GM12875 (cell line): ENCODE measurements around the gene AK8.

Experiments
- H3K4me3 ChIP-seq: one replicate; pipeline ENCODE4 v1.5.1; 2011; ENCODE audit warnings: low read depth, low read length, control low read depth
- TF ChIP-seq, protein P1 (sequence below): IDR thresholded peaks from 2 replicates; pipeline ENCODE4 v1.5.1; 2011; ENCODE audit warnings: low read depth, mild to moderate bottlenecking, control low read depth, inconsistent platforms, low read length, moderate library complexity, borderline replicate concordance; ENCODE audit not compliant: insufficient read depth

The AK8 gene

DNA sequence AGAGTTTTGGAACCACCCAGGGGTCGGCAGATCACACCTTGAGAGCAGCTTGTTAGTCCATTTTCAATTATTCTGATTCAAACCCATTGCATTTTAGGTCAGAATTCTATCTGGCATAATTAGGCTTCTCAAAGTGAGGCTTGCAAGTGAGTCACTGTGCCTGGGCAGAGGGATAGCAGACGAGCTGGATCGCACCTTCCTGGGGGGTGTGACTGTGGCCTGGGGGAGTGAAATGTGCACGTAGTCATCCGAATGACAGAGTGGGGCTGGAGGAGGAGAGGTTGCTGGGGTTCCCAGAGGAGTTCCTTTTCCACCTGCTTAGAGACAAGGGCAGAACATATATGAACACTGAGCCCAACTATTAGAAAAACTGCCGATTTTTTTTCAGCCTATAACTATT lies 32.3 kb upstream of the AK8 start:
- TF ChIP-seq, protein P1, sequence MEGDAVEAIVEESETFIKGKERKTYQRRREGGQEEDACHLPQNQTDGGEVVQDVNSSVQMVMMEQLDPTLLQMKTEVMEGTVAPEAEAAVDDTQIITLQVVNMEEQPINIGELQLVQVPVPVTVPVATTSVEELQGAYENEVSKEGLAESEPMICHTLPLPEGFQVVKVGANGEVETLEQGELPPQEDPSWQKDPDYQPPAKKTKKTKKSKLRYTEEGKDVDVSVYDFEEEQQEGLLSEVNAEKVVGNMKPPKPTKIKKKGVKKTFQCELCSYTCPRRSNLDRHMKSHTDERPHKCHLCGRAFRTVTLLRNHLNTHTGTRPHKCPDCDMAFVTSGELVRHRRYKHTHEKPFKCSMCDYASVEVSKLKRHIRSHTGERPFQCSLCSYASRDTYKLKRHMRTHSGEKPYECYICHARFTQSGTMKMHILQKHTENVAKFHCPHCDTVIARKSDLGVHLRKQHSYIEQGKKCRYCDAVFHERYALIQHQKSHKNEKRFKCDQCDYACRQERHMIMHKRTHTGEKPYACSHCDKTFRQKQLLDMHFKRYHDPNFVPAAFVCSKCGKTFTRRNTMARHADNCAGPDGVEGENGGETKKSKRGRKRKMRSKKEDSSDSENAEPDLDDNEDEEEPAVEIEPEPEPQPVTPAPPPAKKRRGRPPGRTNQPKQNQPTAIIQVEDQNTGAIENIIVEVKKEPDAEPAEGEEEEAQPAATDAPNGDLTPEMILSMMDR = no peak

DNA sequence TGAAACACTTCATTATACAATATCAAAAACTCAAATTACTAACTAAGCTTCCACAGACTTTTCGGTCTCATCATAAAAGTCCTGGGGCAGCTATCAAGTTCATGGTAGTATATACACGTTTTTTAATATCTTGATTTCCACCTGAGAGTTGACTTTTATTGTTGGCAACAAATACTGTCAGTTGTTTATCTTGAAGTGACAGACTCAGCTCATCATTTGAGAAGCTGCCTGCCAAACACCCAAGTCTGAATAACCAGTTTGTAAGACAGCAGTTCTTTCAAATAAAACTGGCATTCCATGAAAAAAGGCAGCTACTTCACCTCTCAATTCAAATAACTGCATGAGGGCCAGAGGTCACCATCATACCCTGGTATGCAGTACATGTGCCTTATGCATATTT lies 31.2 kb upstream of the AK8 start:
- TF ChIP-seq, protein P1 = no peak

More for the DNA sequence above, 32.3 kb upstream of the AK8 start:
- no peak overlapping the region for H3K4me3 ChIP-seq

DNA sequence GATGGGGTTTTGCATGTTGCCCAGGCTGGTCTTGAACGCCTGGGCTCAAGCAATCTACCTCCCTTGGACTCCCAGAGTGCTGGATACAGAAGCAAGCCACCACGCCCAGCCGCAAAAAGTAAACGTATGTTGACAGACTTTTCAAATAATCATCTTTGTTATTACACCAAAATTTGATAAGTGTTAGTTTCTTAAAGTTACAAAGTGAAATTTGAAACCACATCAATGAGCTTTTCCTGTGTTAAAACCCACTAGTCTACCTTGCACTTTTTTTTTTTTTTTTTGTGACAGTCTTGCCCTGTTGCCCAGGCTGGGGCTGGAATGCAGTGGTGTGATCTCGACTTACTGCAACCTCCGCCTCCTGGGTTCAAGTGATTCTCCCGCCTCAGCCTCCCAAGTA lies 30.6 kb upstream of the AK8 start:
- TF ChIP-seq, protein P1 = no peak
- no peak overlapping the region for H3K4me3 ChIP-seq

More for the DNA sequence above, 31.2 kb upstream of the AK8 start:
- H3K4me3 ChIP-seq = no peak overlapping the region

DNA sequence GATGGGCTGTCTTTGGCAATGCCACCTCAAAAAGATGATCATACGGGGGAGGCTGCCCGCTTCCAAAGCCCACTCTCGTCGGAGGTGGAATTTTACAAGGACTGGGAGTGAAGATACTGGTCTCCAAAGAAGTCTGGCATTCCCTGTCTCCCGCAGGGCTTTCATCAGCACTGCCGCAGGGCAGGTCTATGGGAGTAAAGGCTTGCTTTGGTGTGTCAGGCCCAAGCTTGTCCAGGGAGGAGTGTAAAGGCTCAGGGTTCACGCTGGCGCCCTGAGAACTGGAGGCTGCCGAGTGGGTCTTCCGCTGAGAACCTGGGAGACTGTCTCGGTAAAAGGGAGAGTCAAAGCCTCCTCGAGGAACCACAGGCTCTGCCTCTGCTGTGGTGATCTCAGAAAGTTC lies 27.6 kb upstream of the AK8 start:
- TF ChIP-seq, protein P1 = no peak
- H3K4me3 ChIP-seq = no peak overlapping the region

DNA sequence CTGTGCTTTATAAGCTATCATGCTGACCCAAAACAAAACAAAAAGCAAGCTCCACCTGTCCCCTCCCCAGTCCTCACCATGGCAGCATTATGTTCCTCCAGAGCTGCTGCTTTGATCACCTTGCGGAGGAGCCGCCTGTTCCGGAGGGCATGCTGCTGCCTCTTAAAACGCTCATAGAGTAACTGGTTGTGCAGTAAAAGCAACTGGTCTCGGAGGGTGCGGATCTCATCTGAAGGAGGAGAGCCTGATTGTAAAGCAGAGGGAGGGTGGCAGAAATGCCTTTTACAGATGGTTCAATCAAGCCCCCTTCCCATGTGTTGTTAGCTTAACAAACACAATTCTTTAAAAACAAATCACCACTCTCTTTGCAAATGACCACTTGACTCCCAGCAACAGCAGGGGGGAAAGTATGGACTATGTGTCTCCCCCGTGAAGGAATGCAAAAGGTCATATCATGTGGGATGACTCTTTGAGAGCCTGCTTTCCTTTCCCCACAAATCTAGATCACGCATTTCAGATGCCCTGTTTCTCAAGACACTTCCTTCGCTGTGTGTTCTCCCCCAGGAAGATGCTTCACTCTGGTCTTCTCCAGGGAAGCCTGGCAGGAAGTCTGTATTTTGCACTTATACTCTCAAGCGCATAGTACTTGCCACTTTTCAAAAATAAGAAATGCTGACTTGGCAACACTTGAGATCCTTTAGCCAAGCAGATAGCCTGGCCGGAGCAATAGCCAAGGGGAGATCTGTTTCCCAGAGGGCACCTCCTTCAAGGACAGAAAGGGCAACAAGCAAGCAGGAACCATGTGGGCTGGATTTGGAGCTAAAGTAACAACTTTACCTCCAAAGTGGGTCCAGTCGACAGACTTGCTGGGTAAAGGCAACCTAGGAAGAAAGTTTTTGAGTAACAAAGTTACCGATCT lies 25.7 kb upstream of the AK8 start:
- H3K4me3 ChIP-seq = no peak overlapping the region
- TF ChIP-seq, protein P1 = no peak

DNA sequence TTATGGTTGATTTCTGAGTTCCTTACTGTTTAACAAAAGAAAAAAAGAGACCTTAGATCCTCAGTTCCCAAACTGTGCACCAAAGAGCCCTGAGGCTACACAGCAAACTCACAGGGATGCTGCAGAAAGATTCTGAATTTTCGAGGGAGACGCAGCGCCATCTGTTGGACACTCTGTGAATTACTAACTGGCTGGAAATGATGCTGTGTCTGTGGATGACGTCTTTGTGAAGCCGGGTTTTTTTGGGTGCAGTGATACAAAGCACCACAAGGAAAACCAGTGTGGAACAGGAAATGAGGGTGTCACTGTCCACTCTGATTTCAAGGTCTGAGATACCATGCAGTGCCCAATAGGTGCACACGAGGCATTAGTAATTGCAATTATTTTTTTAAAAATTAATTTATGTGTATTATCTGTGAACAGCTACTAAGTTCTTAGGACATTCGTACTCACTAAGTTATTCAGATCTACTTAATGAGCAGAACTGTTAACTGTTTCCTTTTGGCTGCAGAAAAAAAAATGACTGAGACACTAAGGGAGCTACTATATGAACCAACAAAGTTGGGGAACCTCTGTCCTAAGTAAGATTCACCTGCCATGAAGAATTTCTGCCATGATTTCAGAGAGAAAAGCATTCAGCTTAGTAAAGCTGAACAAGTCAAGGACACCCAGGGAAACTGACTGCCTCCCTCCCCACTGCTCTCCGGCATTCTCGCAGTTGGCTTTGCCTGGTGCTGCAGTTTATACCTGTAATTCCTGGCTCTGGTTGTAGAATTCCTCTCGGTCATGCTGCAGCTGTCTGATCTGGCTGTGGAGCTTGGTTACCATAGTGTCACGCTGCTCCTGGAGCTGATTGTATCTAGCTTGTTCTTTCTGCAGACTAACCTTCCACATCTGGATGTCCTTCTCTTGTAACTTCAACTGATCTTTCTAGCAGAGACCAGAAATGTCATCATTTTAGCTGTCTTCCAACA lies 24.1 kb upstream of the AK8 start:
- TF ChIP-seq, protein P1 = peak; percentile 75
- no peak overlapping the region for H3K4me3 ChIP-seq
